GM12878 (cell line): ENCODE results near the gene RPP30.

ENCODE experiments used
- CTCF ChIP-seq, 3 experiments: IDR thresholded peaks in 2 of 3; conservative IDR thresholded peaks in 1 of 3; 2 replicates each; pipeline ENCODE4 v1.5.1; 2011; ENCODE audit warnings: low read depth in 3 of 3, low read length in 3 of 3, mild to moderate bottlenecking in 3 of 3, control low read depth in 2 of 3, moderate library complexity in 2 of 3, inconsistent platforms in 1 of 3, mixed read lengths in 1 of 3; ENCODE audit not compliant: control insufficient read depth in 2 of 3, insufficient read depth in 1 of 3; ENCODE audit errors: extremely low read depth in 1 of 3
- EGR1 ChIP-seq, 2 experiments: IDR thresholded peaks; 1 replicate in 1 of 2; 2 replicates in 1 of 2; pipeline ENCODE4 v1.6.1; 2011 to 2012; ENCODE audit warnings: low read depth in 2 of 2, low read length in 2 of 2, borderline replicate concordance in 1 of 2, mild to moderate bottlenecking in 1 of 2, moderate library complexity in 1 of 2
- MYC ChIP-seq: IDR thresholded peaks from 2 replicates; pipeline ENCODE4 v1.6.1; 2011; ENCODE audit warnings: mild to moderate bottlenecking, low read length, moderate library complexity, inconsistent platforms; ENCODE audit not compliant: insufficient read depth, insufficient replicate concordance, insufficient read length, severe bottlenecking
- POLR2A ChIP-seq: IDR thresholded peaks from 2 replicates; pipeline ENCODE4 v1.6.1; 2011; ENCODE audit warnings: low read depth, mild to moderate bottlenecking, low read length
- RCOR1 ChIP-seq: conservative IDR thresholded peaks from 2 replicates; pipeline ENCODE4 v1.6.1; 2012; ENCODE audit warnings: low read depth, low read length, improper control_type of control experiment
- TAF1 ChIP-seq: IDR thresholded peaks from 2 replicates; pipeline ENCODE4 v1.6.1; 2011; ENCODE audit warnings: mild to moderate bottlenecking, low read depth, low read length, borderline replicate concordance

GRCh38 chr10:90945491-90946070 is 73.8 kb downstream of the RPP30 start:
- no peak for TF ChIP-seq RCOR1
- no peak for TF ChIP-seq CTCF (IDR thresholded peaks at IDR 0.05 in 2 of 3, conservative IDR thresholded peaks at IDR 0.05 in 1 of 3; ENCODE audit: control insufficient read depth in 2 of 3, extremely low read depth in 1 of 3, insufficient read depth in 1 of 3, low read depth in 3 of 3, low read length in 3 of 3)
- TF ChIP-seq POLR2A = no peak
- no peak for TF ChIP-seq MYC
- TF ChIP-seq TAF1 = no peak
- no peak for TF ChIP-seq EGR1 (IDR thresholded peaks at IDR 0.05; ENCODE audit: borderline replicate concordance in 1 of 2, low read depth in 2 of 2, low read length in 2 of 2)
